G401.6 (cell line): ENCODE data around the gene EIF5AL1.
"Not testable (repeated sequence)": the region's sequence is repeated elsewhere in the genome, so short reads cannot be mapped to it uniquely, and the experiment has no call there.

Experiments
- FAIRE-seq: peaks from 2 replicates; lab custom pipeline; 2012; peaks lifted over from hg19 to GRCh38; lab: Jason Lieb, UNC

Gene EIF5AL1

GRCh38 chr10:79509934-79510508 is 2.3 kb upstream of the EIF5AL1 start:
- FAIRE-seq = not testable (repeated sequence)

- FAIRE-seq = not testable (repeated sequence)
Observed at GRCh38 chr10:79516532-79517205, 4.3 kb downstream of the EIF5AL1 start.

- not testable (repeated sequence) for FAIRE-seq
Observed at GRCh38 chr10:79517567-79517966, 5.2 kb downstream of the EIF5AL1 start.

- not testable (repeated sequence) for FAIRE-seq
Observed at GRCh38 chr10:79521751-79522150, 9.4 kb downstream of the EIF5AL1 start.

GRCh38 chr10:79522464-79522863 is 10.1 kb downstream of the EIF5AL1 start:
- not testable (repeated sequence) for FAIRE-seq

GRCh38 chr10:79523157-79523853 is 11.0 kb downstream of the EIF5AL1 start:
- not testable (repeated sequence) for FAIRE-seq

- not testable (repeated sequence) for FAIRE-seq
Observed at GRCh38 chr10:79525049-79525710, 12.8 kb downstream of the EIF5AL1 start.

GRCh38 chr10:79528261-79528660 is 15.9 kb downstream of the EIF5AL1 start:
- peak; percentile 71 for FAIRE-seq

- not testable (repeated sequence) for FAIRE-seq
Observed at GRCh38 chr10:79533142-79533902, 21.0 kb downstream of the EIF5AL1 start.

- not testable (repeated sequence) for FAIRE-seq
Observed at GRCh38 chr10:79533903-79534175, 21.5 kb downstream of the EIF5AL1 start.

- FAIRE-seq = not testable (repeated sequence)
Observed at GRCh38 chr10:79538311-79538710, 26.0 kb downstream of the EIF5AL1 start.

- FAIRE-seq = not testable (repeated sequence)
Observed at GRCh38 chr10:79540930-79541329, 28.6 kb downstream of the EIF5AL1 start.

GRCh38 chr10:79542626-79543025 is 30.3 kb downstream of the EIF5AL1 start:
- FAIRE-seq = no peak

GRCh38 chr10:79544408-79544807 is 32.1 kb downstream of the EIF5AL1 start:
- FAIRE-seq = not testable (repeated sequence)

- FAIRE-seq = not testable (repeated sequence)
Observed at GRCh38 chr10:79544926-79545659, 32.8 kb downstream of the EIF5AL1 start.

GRCh38 chr10:79547128-79547527 is 34.8 kb downstream of the EIF5AL1 start:
- not testable (repeated sequence) for FAIRE-seq

- no peak for FAIRE-seq
Observed at GRCh38 chr10:79547973-79548372, 35.6 kb downstream of the EIF5AL1 start.

GRCh38 chr10:79552143-79552542 is 39.8 kb downstream of the EIF5AL1 start:
- FAIRE-seq = no peak

- no peak for FAIRE-seq
Observed at GRCh38 chr10:79555354-79556309, 43.3 kb downstream of the EIF5AL1 start.

GRCh38 chr10:79556961-79557360 is 44.6 kb downstream of the EIF5AL1 start:
- not testable (repeated sequence) for FAIRE-seq
